K562 (cell line): Measurements from ENCODE around the gene PDCD6IP. TPM values are rescaled to one million over a fixed set of nuclear protein-coding genes. Genes with fewer than 3 reads are reported as not detected.

Experiments used
- E2F6 ChIP-seq, 2 experiments: IDR thresholded peaks; 2 replicates each; pipeline ENCODE4 v1.6.1; 2011; ENCODE audit warnings: borderline replicate concordance in 1 of 2, control low read depth in 1 of 2, low read depth in 1 of 2, low read length in 1 of 2, mild to moderate bottlenecking in 1 of 2, mixed read lengths in 1 of 2, moderate library complexity in 1 of 2; ENCODE audit not compliant: insufficient read depth in 1 of 2, insufficient read length in 1 of 2, poor library complexity in 1 of 2, severe bottlenecking in 1 of 2; ENCODE audit errors: extremely low read depth in 1 of 2
- ESRRB ChIP-seq: fragments of 250-450 bp; sonication (Bioruptor Pico); IDR thresholded peaks from 2 replicates; pipeline ENCODE4 v1.5.0; 2020; ENCODE audit warnings: mild to moderate bottlenecking, moderate library complexity, borderline replicate concordance
- HDAC2 ChIP-seq: fragments of 450-650 bp; IDR thresholded peaks from 2 replicates; pipeline ENCODE4 v1.6.1; 2016; ENCODE audit warnings: mild to moderate bottlenecking
- HDAC6 ChIP-seq: IDR thresholded peaks from 2 replicates; pipeline ENCODE4 v1.6.1; 2012; ENCODE audit warnings: low read depth, mild to moderate bottlenecking, control low read depth, inconsistent platforms, low read length, moderate library complexity
- HLTF ChIP-seq: fragments of 450-650 bp; IDR thresholded peaks from 2 replicates; pipeline ENCODE4 v1.6.1; 2016
- HMBOX1 ChIP-seq: sonication (generic); IDR thresholded peaks from 2 replicates; pipeline ENCODE4 v1.6.1; 2016
- JUND ChIP-seq, 2 experiments: IDR thresholded peaks; 2 replicates in 1 of 2; 3 replicates in 1 of 2; pipeline ENCODE4 v1.6.1; 2011; ENCODE audit warnings: borderline replicate concordance in 2 of 2, low read depth in 2 of 2, low read length in 2 of 2, improper control_type of control experiment in 1 of 2, missing biosample characterization in 1 of 2, missing genetic modification characterization in 1 of 2, missing genetic modification reagents in 1 of 2
- MTA3 ChIP-seq: fragments of 450-650 bp; formaldehyde crosslinking; IDR thresholded peaks from 2 replicates; pipeline ENCODE4 v1.6.1; 2017; ENCODE audit warnings: mild to moderate bottlenecking, borderline replicate concordance
- MYNN ChIP-seq, 2 experiments: sonication (generic); formaldehyde crosslinking in 1 of 2; IDR thresholded peaks; 2 replicates each; pipeline versions ENCODE4 v1.5.0 to v1.6.1; 2016 to 2020; ENCODE audit warnings: antibody characterized with exemption in 1 of 2, missing genetic modification reagents in 1 of 2
- NFIC ChIP-seq: fragments of 450-650 bp; IDR thresholded peaks from 2 replicates; pipeline ENCODE4 v1.6.1; 2017; ENCODE audit warnings: mild to moderate bottlenecking, inconsistent platforms
- NKRF ChIP-seq: fragments of 450-650 bp; IDR thresholded peaks from 2 replicates; pipeline ENCODE4 v1.6.1; 2016; ENCODE audit warnings: borderline replicate concordance
- NR2C1 ChIP-seq, 2 experiments: fragments of 450-650 bp; IDR thresholded peaks; 2 replicates each; pipeline ENCODE4 v1.6.1; 2017; ENCODE audit warnings: mild to moderate bottlenecking in 2 of 2, antibody characterized with exemption in 1 of 2, inconsistent platforms in 1 of 2, missing compliant biosample characterization in 1 of 2, missing genetic modification characterization in 1 of 2
- PCBP1 ChIP-seq: fragments of 200-400 bp; formaldehyde crosslinking; IDR thresholded peaks from 2 replicates; pipeline ENCODE4 v1.6.1; 2018; ENCODE audit warnings: mild to moderate bottlenecking, low read depth, low read length; ENCODE audit not compliant: poor library complexity, severe bottlenecking
- PTRF ChIP-seq: fragments of 450-650 bp; IDR thresholded peaks from 2 replicates; pipeline ENCODE4 v1.6.1; 2016; ENCODE audit warnings: mild to moderate bottlenecking, missing genetic modification characterization, missing compliant biosample characterization
- RAD21 ChIP-seq, 2 experiments: fragments of 250-450 bp in 1 of 2; fragments of 450-650 bp in 1 of 2; sonication (Bioruptor Pico) in 1 of 2; formaldehyde crosslinking in 1 of 2; IDR thresholded peaks in 1 of 2; conservative IDR thresholded peaks in 1 of 2; 2 replicates each; pipeline versions ENCODE4 v1.4.0 to v1.8.0; 2020 to 2022; ENCODE audit warnings: mild to moderate bottlenecking in 2 of 2, moderate library complexity in 1 of 2
- SMARCA5 ChIP-seq: fragments of 450-650 bp; IDR thresholded peaks from 2 replicates; pipeline ENCODE4 v1.6.1; 2016
- TEAD4 ChIP-seq, 2 experiments: sonication (generic) in 1 of 2; formaldehyde crosslinking in 1 of 2; IDR thresholded peaks; 2 replicates each; pipeline versions ENCODE4 v1.6.1 to v1.8.0; 2012 to 2022; ENCODE audit warnings: borderline replicate concordance in 1 of 2, inconsistent platforms in 1 of 2, low read length in 1 of 2, mild to moderate bottlenecking in 1 of 2, missing genetic modification reagents in 1 of 2
- ZNF316 ChIP-seq: fragments of 450-650 bp; IDR thresholded peaks from 2 replicates; pipeline ENCODE4 v1.6.1; 2016
- ZNF354B ChIP-seq: fragments of 250-450 bp; sonication (Bioruptor Pico); IDR thresholded peaks from 2 replicates; pipeline ENCODE4 v1.4.0; 2020
- ZNF395 ChIP-seq: fragments of 200-800 bp; sonication (Bioruptor generic); IDR thresholded peaks from 2 replicates; pipeline ENCODE4 v1.6.1; 2017; ENCODE audit warnings: missing genetic modification characterization, missing compliant biosample characterization
- polyA plus RNA-seq, 8 experiments: library from polyadenylated mRNA; depleted of rRNA in 4 of 8; stranded (reverse) in 5 of 8; unstranded in 3 of 8; fragments of >200 nt; fragmentation: Nextera tagmentation in 2 of 8; fragmentation: Illumina TruSeq in 1 of 8; extraction: Ambion mirVana in 2 of 8; extraction: Trizol in 1 of 8; gene quantifications; 2 replicates each; pipeline versions ENCODE4 v1.2.1 to v1.2.3, GENCODE V29; 2011 to 2014; ENCODE audit warnings: inconsistent platforms in 1 of 8, missing spikeins in 1 of 8
- total RNA-seq, 7 experiments: library from RNA; depleted of rRNA in 6 of 7; stranded (reverse); fragments of >200 nt in 6 of 7; fragmentation: Illumina TruSeq in 2 of 7; extraction: Trizol in 2 of 7; gene quantifications; 2 replicates each; pipeline versions ENCODE4 v1.2.1 to v1.2.3, GENCODE V29; 2011 to 2021; ENCODE audit warnings: low replicate concordance in 1 of 7

PDCD6IP gene
- total and polyA plus RNA-seq, 9 of the 15 experiments (the other 6 are each of a cell fraction or from before 2014, with no cell fraction given), result 40.2 to 302 (median 122) TPM

- TF ChIP-seq JUND (IDR thresholded peaks at IDR 0.05; ENCODE audit: borderline replicate concordance, low read depth, low read length) (peak; percentile 96), JUND (tag; IDR thresholded peaks at IDR 0.05; ENCODE audit: borderline replicate concordance, low read depth, low read length) (peak; percentile 98), E2F6 (IDR thresholded peaks at IDR 0.05; ENCODE audit: borderline replicate concordance in 1 of 2, extremely low read depth in 1 of 2, insufficient read depth in 1 of 2, insufficient read length in 1 of 2, low read depth in 1 of 2, low read length in 1 of 2, poor library complexity in 1 of 2, severe bottlenecking in 1 of 2) (peak in 1 of 2 experiments; percentile 48), HMBOX1 (peak; percentile 100), NFIC (peak; percentile 4; the same call in 1 of the 2 replicates), ZNF395 (CRISPR knock-in tag) (peak; percentile 71), HDAC6 (no peak), ESRRB (CRISPR knock-in tag) (no peak), MTA3 (peak; percentile 94; the same call in 1 of the 2 replicates), NKRF (0 out of 2 replicates have a peak, but pooled peaks have one; percentile 14), ZNF316 (peak; percentile 91), RAD21 (CRISPR knock-in tag; conservative IDR thresholded peaks at IDR 0.05 in 1 of 2, IDR thresholded peaks at IDR 0.05 in 1 of 2) (0 out of 4 replicates have a peak, but pooled peaks of 1 of the 2 experiments have one; percentile 14), HDAC2 (peak; percentile 82; the same call in 1 of the 2 replicates), NR2C1 (IDR thresholded peaks at IDR 0.05) (peak; percentile 84), NR2C1 (tag; IDR thresholded peaks at IDR 0.05) (peak; percentile 93), MYNN (IDR thresholded peaks at IDR 0.05) (peak; percentile 59; the same call in 1 of the 2 replicates), MYNN (CRISPR knock-in tag; IDR thresholded peaks at IDR 0.05) (no peak), HLTF (no peak), PTRF (tag) (0 out of 2 replicates have a peak, but pooled peaks have one; percentile 22), SMARCA5 (peak; percentile 75; the same call in 1 of the 2 replicates), TEAD4 (IDR thresholded peaks at IDR 0.05; ENCODE audit: low read length) (peak; percentile 80), TEAD4 (CRISPR knock-in tag; IDR thresholded peaks at IDR 0.05; ENCODE audit: borderline replicate concordance) (no peak), ZNF354B (CRISPR knock-in tag) (no peak), PCBP1 (no peak)
Measured at GRCh38 chr3:33791477-33792166, 6.8 kb upstream of the PDCD6IP start (continued).
